Hepatocyte (in vitro differentiated cells): ENCODE data around the gene AMH.

Experiments used
- EZH2 ChIP-seq: fragments of 200-600 bp; sonication (generic); IDR thresholded peaks from 2 replicates; pipeline ENCODE4 v1.6.1; 2016; ENCODE audit warnings: antibody characterized with exemption, mild to moderate bottlenecking, borderline replicate concordance
- EZH2phosphoT487 ChIP-seq: fragments of 200-600 bp; sonication (generic); IDR thresholded peaks from one replicate; pipeline ENCODE4 v1.6.1; 2018; ENCODE audit warnings: antibody characterized with exemption, mild to moderate bottlenecking, low read depth, moderate library complexity; ENCODE audit not compliant: unreplicated experiment, severe bottlenecking
- TF ChIP-seq, protein P1 (sequence below): fragments of 200-600 bp; sonication (generic); IDR thresholded peaks from 2 replicates; pipeline ENCODE4 v1.5.1; 2016; ENCODE audit warnings: antibody characterized with exemption, mild to moderate bottlenecking; ENCODE audit not compliant: poor library complexity

DNA sequence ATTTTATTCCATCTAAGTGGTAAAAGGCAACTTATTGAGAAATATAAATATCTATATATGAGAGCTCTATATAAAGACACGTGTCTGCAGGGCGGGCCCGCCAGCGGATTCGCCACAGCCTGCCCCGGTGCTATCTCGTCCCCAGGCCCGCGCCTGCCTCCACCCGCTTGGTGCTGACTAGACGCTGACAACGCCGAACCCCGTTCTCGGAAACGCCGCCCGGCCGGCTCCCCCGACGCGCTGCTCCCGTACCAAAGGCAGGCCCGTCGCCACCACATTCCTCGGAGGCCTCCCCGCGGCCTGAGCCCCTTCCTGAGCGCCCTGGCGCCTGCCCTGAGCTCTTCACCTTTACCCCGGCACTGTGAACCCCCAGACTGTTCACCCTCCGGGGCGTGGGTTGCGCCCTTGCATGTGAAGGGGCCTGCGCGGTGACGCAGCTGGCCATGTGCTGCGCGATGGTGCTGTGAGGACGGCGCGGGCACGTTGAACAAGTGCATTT, 19.0 kb upstream of the AMH start:
- TF ChIP-seq, protein P1, sequence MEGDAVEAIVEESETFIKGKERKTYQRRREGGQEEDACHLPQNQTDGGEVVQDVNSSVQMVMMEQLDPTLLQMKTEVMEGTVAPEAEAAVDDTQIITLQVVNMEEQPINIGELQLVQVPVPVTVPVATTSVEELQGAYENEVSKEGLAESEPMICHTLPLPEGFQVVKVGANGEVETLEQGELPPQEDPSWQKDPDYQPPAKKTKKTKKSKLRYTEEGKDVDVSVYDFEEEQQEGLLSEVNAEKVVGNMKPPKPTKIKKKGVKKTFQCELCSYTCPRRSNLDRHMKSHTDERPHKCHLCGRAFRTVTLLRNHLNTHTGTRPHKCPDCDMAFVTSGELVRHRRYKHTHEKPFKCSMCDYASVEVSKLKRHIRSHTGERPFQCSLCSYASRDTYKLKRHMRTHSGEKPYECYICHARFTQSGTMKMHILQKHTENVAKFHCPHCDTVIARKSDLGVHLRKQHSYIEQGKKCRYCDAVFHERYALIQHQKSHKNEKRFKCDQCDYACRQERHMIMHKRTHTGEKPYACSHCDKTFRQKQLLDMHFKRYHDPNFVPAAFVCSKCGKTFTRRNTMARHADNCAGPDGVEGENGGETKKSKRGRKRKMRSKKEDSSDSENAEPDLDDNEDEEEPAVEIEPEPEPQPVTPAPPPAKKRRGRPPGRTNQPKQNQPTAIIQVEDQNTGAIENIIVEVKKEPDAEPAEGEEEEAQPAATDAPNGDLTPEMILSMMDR = no peak
- TF ChIP-seq EZH2phosphoT487 = no peak
- no peak for TF ChIP-seq EZH2
